ENCODE results near the gene FIG4. TPM values are rescaled to one million over a fixed set of nuclear protein-coding genes. Genes with fewer than 3 reads are reported as not detected.

The FIG4 gene
- total and polyA plus RNA-seq, 12 donors: 9.2 to 25.4 (median 17.8) TPM

- intact Hi-C loops (cut with DNase I): no loop called here
- peaks cover 0 to 3% of the 10 kb centered on the region in 2 donors for H3K4me1 ChIP-seq (replicated peaks in 1 of 2)
- WGBS, 4 donors: 88 to 94% (median 91%) methylated on average over 2 of the region's 2 CpGs
- no peaks in the 10 kb centered on the region for H3K36me3 ChIP-seq (replicated peaks in 1 of 2)
- TF ChIP-seq, protein P1, sequence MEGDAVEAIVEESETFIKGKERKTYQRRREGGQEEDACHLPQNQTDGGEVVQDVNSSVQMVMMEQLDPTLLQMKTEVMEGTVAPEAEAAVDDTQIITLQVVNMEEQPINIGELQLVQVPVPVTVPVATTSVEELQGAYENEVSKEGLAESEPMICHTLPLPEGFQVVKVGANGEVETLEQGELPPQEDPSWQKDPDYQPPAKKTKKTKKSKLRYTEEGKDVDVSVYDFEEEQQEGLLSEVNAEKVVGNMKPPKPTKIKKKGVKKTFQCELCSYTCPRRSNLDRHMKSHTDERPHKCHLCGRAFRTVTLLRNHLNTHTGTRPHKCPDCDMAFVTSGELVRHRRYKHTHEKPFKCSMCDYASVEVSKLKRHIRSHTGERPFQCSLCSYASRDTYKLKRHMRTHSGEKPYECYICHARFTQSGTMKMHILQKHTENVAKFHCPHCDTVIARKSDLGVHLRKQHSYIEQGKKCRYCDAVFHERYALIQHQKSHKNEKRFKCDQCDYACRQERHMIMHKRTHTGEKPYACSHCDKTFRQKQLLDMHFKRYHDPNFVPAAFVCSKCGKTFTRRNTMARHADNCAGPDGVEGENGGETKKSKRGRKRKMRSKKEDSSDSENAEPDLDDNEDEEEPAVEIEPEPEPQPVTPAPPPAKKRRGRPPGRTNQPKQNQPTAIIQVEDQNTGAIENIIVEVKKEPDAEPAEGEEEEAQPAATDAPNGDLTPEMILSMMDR (IDR thresholded peaks at IDR 0.05): no peak
- no peak for TF ChIP-seq POLR2A (IDR thresholded peaks at IDR 0.05)
- H3K27ac ChIP-seq: no peak overlapping the region
- no peak overlapping the region for H3K4me3 ChIP-seq
- DNase-seq: no peak
- H3K9me3 ChIP-seq (replicated peaks in 1 of 3): no peaks in the 10 kb centered on the region
- no peaks in the 10 kb centered on the region for H3K27me3 ChIP-seq
These were observed 56.1 kb downstream of the FIG4 start for GRCh38 chr6:109747221-109747620.

DNA sequence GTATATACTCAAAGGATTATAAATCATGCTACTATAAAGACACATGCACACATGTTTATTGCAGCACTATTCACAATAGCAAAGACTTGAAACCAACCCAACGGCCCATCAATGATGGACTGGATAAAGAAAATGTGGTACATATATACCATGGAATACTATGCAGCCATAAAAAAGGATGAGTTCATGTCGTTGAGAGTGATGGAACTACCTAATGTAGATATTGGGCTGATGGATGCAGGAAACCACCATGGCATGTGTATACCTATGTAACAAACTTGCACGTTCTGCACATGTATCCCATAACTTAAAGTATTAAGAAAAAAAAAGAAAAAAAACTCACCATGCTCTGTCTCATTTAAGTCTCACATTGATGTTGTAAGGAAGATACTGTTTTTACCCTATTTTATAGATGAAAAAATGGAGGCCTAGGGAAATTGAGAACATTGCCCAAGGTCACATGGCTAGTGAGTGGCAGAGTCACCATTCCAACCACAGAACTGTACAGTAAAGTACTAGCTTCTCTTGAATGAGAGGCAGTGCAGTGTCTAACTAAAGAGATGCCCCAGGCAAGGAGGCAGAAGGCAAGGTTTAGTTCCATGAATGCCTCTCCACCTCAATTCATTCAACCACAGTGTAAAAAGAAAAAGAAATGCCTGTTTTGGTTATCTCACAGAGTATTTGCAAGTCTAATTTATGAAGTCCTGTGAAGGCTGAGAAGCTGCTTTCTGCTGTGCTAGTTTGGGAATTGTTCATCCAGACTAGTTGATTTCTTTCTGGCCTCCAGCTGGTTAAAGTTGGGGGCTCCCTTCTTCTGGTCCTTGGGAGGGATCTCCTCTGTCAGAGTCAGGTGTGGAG, 68.2 kb downstream of the FIG4 start:
- no peak for DNase-seq
- 94 to 99% (median 97%) methylated on average over 3 of the region's 3 CpGs for WGBS, 4 donors
- Histone ChIP-seq H3K27ac (no peak overlapping the region), H3K36me3 (replicated peaks in 1 of 2) (no peaks in the 10 kb centered on the region), H3K9me3 (replicated peaks in 1 of 3) (no peaks in the 10 kb centered on the region), H3K4me1 (replicated peaks in 1 of 2) (no peaks in the 10 kb centered on the region), H3K4me3 (no peak overlapping the region), H3K27me3 (no peaks in the 10 kb centered on the region)
- intact Hi-C loops (cut with DNase I): no loop called here
- TF ChIP-seq, protein P1 (IDR thresholded peaks at IDR 0.05): no peak
- no peak for TF ChIP-seq POLR2A (IDR thresholded peaks at IDR 0.05)

DNA sequence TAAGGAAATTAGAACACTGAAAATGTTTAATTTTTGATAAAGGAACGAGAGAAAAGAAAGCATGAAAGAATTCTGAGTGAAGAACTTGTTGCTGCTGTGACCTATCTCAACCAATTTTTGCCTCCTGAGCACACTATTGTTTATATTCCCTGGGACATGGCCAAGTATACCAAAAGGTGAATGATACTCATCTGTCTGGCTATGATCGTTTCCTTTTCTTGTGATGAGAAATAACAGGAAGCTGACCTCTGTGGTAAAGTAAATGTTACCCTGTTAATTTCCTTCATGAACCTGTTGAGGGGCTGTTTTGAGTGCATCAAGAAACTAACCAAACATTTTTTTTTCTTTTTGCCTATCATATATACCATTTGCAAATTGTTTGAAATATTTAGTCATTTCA, 69.1 kb downstream of the FIG4 start:
- H3K4me3 ChIP-seq: no peak overlapping the region
- intact Hi-C loops (cut with DNase I): no loop called here
- no peaks in the 10 kb centered on the region for H3K9me3 ChIP-seq (replicated peaks in 1 of 3)
- no peaks in the 10 kb centered on the region for H3K4me1 ChIP-seq (replicated peaks in 1 of 2)
- TF ChIP-seq POLR2A (IDR thresholded peaks at IDR 0.05): no peak
- TF ChIP-seq, protein P1 (IDR thresholded peaks at IDR 0.05): no peak
- H3K27me3 ChIP-seq: no peaks in the 10 kb centered on the region
- no peaks in the 10 kb centered on the region for H3K36me3 ChIP-seq (replicated peaks in 1 of 2)
- 62 to 68% (median 67%) methylated on average over 2 of the region's 2 CpGs for WGBS, 4 donors
- no peak for DNase-seq
- no peak overlapping the region for H3K27ac ChIP-seq

DNA sequence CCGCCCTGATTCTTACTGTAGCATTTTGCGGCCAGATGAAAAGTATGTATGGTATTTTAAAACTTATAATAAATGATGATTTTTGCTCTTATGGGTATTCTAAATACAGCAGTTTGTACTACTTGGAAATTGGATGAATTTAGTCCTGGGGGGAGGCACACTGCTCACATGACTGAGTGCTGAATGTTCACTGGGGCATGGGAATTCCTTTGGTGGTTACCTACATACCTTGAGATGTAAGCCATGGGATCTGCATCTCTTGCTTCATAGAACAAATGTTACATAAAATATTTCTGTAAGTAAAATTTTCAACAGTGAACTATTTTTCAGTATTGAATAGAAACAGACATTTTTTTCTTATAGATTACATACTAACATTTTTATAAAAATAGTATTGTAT, 71.1 kb downstream of the FIG4 start:
- no peaks in the 10 kb centered on the region for H3K36me3 ChIP-seq (replicated peaks in 1 of 2)
- no peak for TF ChIP-seq POLR2A (IDR thresholded peaks at IDR 0.05)
- TF ChIP-seq, protein P1 (IDR thresholded peaks at IDR 0.05): no peak
- 98 to 100% (median 99%) methylated on average over 2 of the region's 2 CpGs for WGBS, 4 donors
- no peak for DNase-seq
- no peaks in the 10 kb centered on the region for H3K4me1 ChIP-seq (replicated peaks in 1 of 2)
- intact Hi-C loops (cut with DNase I): no loop called here
- H3K9me3 ChIP-seq (replicated peaks in 1 of 3): no peaks in the 10 kb centered on the region
- H3K27ac ChIP-seq: no peak overlapping the region
- H3K27me3 ChIP-seq: no peaks in the 10 kb centered on the region
- no peak overlapping the region for H3K4me3 ChIP-seq
